ENCODE measurements around the gene TIMM50. TPM values are rescaled to one million over a fixed set of nuclear protein-coding genes. Genes with fewer than 3 reads are reported as not detected.

Gene TIMM50
- total and polyA plus RNA-seq, 8 donors: 15.2 to 40.4 (median 22.3) TPM

DNA sequence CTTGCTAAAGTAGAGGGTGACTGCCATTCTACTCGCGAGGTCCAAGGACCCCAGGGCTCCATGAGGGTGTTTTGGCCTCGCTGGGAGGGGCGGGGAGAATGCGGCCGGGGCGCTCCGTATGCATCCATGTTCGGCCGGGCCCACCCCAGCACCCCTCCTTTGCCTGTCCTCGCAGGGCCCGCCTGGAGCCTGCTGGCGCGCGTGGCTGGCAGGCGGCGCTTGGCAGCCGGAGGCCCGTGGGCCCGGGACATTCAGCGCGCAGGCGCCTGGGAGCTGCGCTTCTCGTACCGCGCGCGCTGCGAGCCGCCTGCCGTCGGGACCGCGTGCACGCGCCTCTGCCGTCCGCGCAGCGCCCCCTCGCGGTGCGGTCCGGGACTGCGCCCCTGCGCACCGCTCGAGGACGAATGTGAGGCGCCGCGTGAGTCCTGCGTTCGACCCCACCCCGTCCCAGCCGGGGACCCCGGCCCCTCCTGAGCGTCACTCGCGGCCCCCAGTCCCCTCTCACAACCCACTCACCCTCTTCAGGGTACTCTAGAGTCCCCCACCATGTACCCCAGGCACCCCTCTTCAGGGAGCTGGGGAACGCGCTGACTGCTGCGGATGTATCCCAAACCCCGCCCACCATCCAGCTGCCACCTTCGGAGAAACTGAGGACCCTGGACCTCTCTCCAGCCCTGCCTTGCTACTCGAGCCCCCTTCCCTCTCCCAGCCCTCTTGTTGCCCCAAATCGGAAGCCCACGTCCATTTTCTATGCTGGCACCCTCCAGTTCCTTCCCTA is 22.2 kb downstream of the TIMM50 start:
- H3K27me3 ChIP-seq: peaks cover 0 to 28% (median 2%) of the 10 kb centered on the region in 4 donors
- FAIRE-seq: no peak
- 12% methylated on average over 55 to 69 of the region's 69 CpGs for WGBS, 2 donors

DNA sequence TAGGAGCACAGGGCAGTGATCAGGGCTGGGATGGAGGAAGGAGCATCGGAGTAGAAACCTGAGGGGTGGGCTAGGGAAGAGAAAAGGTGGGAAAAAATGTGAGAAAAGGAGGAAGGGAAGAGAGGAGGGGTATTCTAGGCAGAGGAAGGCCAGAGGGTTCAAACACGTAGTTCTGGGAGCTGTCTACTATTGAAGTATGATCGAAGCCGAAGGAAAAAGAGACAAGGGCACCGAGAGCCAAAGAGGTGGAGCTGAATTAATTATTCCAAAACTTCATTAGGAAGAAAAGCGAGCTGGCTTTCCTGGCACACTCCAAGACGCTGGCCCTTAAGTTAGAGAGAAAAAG is 25.9 kb downstream of the TIMM50 start:
- TF ChIP-seq, protein P1, sequence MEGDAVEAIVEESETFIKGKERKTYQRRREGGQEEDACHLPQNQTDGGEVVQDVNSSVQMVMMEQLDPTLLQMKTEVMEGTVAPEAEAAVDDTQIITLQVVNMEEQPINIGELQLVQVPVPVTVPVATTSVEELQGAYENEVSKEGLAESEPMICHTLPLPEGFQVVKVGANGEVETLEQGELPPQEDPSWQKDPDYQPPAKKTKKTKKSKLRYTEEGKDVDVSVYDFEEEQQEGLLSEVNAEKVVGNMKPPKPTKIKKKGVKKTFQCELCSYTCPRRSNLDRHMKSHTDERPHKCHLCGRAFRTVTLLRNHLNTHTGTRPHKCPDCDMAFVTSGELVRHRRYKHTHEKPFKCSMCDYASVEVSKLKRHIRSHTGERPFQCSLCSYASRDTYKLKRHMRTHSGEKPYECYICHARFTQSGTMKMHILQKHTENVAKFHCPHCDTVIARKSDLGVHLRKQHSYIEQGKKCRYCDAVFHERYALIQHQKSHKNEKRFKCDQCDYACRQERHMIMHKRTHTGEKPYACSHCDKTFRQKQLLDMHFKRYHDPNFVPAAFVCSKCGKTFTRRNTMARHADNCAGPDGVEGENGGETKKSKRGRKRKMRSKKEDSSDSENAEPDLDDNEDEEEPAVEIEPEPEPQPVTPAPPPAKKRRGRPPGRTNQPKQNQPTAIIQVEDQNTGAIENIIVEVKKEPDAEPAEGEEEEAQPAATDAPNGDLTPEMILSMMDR (IDR thresholded peaks at IDR 0.05): no peak
- Histone ChIP-seq H3K4me1 (no peaks in the 10 kb centered on the region), H3K9me3 (no peaks in the 10 kb centered on the region), H3K27ac (no peak overlapping the region), H3K27me3 (peaks cover 0 to 29% (median 0%) of the 10 kb centered on the region in 4 donors), H3K4me3 (peak overlapping the region in 1 of 4 donors; percentile 42), H3K36me3 (no peaks in the 10 kb centered on the region)
- no peak for ATAC-seq
- WGBS, 2 donors: 51 to 57% methylated on average over 7 of the region's 7 CpGs
- no peak for FAIRE-seq
- DNase-seq: no peak
- intact Hi-C loops (cut with DNase I): no loop called here

More for the DNA sequence above, 22.2 kb downstream of the TIMM50 start:
- intact Hi-C loops (cut with DNase I): no loop called here
- Histone ChIP-seq H3K27ac (no peak overlapping the region), H3K4me3 (no peak overlapping the region), H3K4me1 (peaks cover 6 to 7% (median 6%) of the 10 kb centered on the region in 3 donors), H3K36me3 (no peaks in the 10 kb centered on the region), H3K9me3 (no peaks in the 10 kb centered on the region)
- ATAC-seq: peak; percentile 77 to 84 (median 78)
- DNase-seq: peak in 4 of 6 donors; percentile 35 to 83 (median 54)
- TF ChIP-seq, protein P1 (IDR thresholded peaks at IDR 0.05): peak; percentile 46 to 78 (median 68)

DNA sequence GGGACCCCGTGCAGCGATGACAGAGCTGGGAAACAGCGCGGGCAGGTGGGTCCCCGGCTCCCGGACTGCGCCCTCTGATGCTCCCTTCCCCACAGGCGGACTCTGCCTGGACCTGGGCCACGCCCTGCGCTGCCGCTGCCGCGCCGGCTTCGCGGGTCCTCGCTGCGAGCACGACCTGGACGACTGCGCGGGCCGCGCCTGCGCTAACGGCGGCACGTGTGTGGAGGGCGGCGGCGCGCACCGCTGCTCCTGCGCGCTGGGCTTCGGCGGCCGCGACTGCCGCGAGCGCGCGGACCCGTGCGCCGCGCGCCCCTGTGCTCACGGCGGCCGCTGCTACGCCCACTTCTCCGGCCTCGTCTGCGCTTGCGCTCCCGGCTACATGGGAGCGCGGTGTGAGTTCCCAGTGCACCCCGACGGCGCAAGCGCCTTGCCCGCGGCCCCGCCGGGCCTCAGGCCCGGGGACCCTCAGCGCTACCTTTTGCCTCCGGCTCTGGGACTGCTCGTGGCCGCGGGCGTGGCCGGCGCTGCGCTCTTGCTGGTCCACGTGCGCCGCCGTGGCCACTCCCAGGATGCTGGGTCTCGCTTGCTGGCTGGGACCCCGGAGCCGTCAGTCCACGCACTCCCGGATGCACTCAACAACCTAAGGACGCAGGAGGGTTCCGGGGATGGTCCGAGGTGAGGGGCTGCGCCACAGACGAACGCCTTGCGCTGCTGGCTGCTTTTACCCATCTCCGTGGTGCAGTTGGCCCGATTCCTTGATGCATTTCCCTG is 26.5 kb downstream of the TIMM50 start:
- TF ChIP-seq, protein P1 (IDR thresholded peaks at IDR 0.05): no peak
- no peak overlapping the region for H3K27ac ChIP-seq
- ATAC-seq (peak in 3 of 4 donors; percentile 58 to 73 (median 69)), FAIRE-seq (no peak), DNase-seq (no peak)
- peak overlapping the region in 3 of 4 donors; percentile 6 to 42 (median 7) for H3K4me3 ChIP-seq
- H3K9me3 ChIP-seq: no peaks in the 10 kb centered on the region
- intact Hi-C loops (cut with DNase I): no loop called here
- 3% methylated on average over 78 to 96 of the region's 96 CpGs for WGBS, 2 donors
- no peaks in the 10 kb centered on the region for H3K4me1 ChIP-seq
- peaks cover 0 to 29% (median 0%) of the 10 kb centered on the region in 4 donors for H3K27me3 ChIP-seq
- H3K36me3 ChIP-seq: no peaks in the 10 kb centered on the region

DNA sequence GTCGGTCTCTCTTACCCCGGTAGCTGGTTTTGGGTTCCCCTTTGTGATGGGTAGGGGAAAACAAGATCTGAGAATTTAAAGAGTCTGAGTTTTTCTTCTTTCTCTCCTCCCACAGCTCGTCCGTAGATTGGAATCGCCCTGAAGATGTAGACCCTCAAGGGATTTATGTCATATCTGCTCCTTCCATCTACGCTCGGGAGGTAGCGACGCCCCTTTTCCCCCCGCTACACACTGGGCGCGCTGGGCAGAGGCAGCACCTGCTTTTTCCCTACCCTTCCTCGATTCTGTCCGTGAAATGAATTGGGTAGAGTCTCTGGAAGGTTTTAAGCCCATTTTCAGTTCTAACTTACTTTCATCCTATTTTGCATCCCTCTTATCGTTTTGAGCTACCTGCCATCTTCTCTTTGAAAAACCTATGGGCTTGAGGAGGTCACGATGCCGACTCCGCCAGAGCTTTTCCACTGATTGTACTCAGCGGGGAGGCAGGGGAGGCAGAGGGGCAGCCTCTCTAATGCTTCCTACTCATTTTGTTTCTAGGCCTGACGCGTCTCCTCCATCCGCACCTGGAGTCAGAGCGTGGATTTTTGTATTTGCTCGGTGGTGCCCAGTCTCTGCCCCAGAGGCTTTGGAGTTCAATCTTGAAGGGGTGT is 27.2 kb downstream of the TIMM50 start:
- H3K4me3 ChIP-seq: peak overlapping the region in 1 of 4 donors; percentile 42
- no peak overlapping the region for H3K27ac ChIP-seq
- H3K9me3 ChIP-seq: no peaks in the 10 kb centered on the region
- H3K36me3 ChIP-seq: no peaks in the 10 kb centered on the region
- no peak for ATAC-seq
- no peak for DNase-seq
- WGBS, 2 donors: 17 to 22% methylated on average over 24 of the region's 24 CpGs
- peaks cover 0 to 29% (median 0%) of the 10 kb centered on the region in 4 donors for H3K27me3 ChIP-seq
- intact Hi-C loops (cut with DNase I): no loop called here
- FAIRE-seq: no peak
- no peaks in the 10 kb centered on the region for H3K4me1 ChIP-seq
- TF ChIP-seq, protein P1 (IDR thresholded peaks at IDR 0.05): no peak
